Measurements from ENCODE around the gene IGHMBP2.

Gene IGHMBP2

GRCh38 chr11:68936676-68937620 lies 33.3 kb downstream of the IGHMBP2 start:
- Histone ChIP-seq H3K27me3 (ENCODE audit: control insufficient read depth, insufficient read depth, low read length) (no peaks in the 10 kb centered on the region), H3K4me3 (ENCODE audit: low read length) (no peak overlapping the region), H3K9me3 (ENCODE audit: control insufficient read depth, low read depth, low read length) (no peaks in the 10 kb centered on the region), H3K27ac (ENCODE audit: low read length) (no peak overlapping the region), H3K36me3 (ENCODE audit: control insufficient read depth, low read depth, low read length) (peaks cover 28% of the 10 kb centered on the region), H3K9ac (ENCODE audit: low read length) (no peak overlapping the region), H3K4me1 (ENCODE audit: control insufficient read depth, low read depth, low read length) (no peaks in the 10 kb centered on the region)

GRCh38 chr11:68938088-68938487 lies 34.4 kb downstream of the IGHMBP2 start:
- H3K36me3 ChIP-seq (ENCODE audit: control insufficient read depth, low read depth, low read length): peaks cover 28% of the 10 kb centered on the region

GRCh38 chr11:68938816-68939582 lies 35.3 kb downstream of the IGHMBP2 start:
- no peaks in the 10 kb centered on the region for H3K4me1 ChIP-seq (ENCODE audit: control insufficient read depth, low read depth, low read length)
- H3K4me3 ChIP-seq (ENCODE audit: low read length): no peak overlapping the region
- H3K9ac ChIP-seq (ENCODE audit: low read length): no peak overlapping the region
- H3K27me3 ChIP-seq (ENCODE audit: control insufficient read depth, insufficient read depth, low read length): no peaks in the 10 kb centered on the region
- H3K9me3 ChIP-seq (ENCODE audit: control insufficient read depth, low read depth, low read length): no peaks in the 10 kb centered on the region
- H3K36me3 ChIP-seq (ENCODE audit: control insufficient read depth, low read depth, low read length): peaks cover 28% of the 10 kb centered on the region
- no peak overlapping the region for H3K27ac ChIP-seq (ENCODE audit: low read length)

More at GRCh38 chr11:68938088-68938487, 34.4 kb downstream of the IGHMBP2 start:
- Histone ChIP-seq H3K9ac (ENCODE audit: low read length) (no peak overlapping the region), H3K4me3 (ENCODE audit: low read length) (no peak overlapping the region), H3K4me1 (ENCODE audit: control insufficient read depth, low read depth, low read length) (no peaks in the 10 kb centered on the region), H3K9me3 (ENCODE audit: control insufficient read depth, low read depth, low read length) (no peaks in the 10 kb centered on the region), H3K27me3 (ENCODE audit: control insufficient read depth, insufficient read depth, low read length) (no peaks in the 10 kb centered on the region), H3K27ac (ENCODE audit: low read length) (no peak overlapping the region)

GRCh38 chr11:68939583-68940555 lies 36.2 kb downstream of the IGHMBP2 start:
- peaks cover 28% of the 10 kb centered on the region for H3K36me3 ChIP-seq (ENCODE audit: control insufficient read depth, low read depth, low read length)
- H3K4me1 ChIP-seq (ENCODE audit: control insufficient read depth, low read depth, low read length): no peaks in the 10 kb centered on the region
- no peak overlapping the region for H3K27ac ChIP-seq (ENCODE audit: low read length)
- no peaks in the 10 kb centered on the region for H3K9me3 ChIP-seq (ENCODE audit: control insufficient read depth, low read depth, low read length)
- no peak overlapping the region for H3K9ac ChIP-seq (ENCODE audit: low read length)
- H3K4me3 ChIP-seq (ENCODE audit: low read length): no peak overlapping the region
- H3K27me3 ChIP-seq (ENCODE audit: control insufficient read depth, insufficient read depth, low read length): no peaks in the 10 kb centered on the region

GRCh38 chr11:68940651-68941323 lies 37.1 kb downstream of the IGHMBP2 start:
- Histone ChIP-seq H3K4me3 (ENCODE audit: low read length) (no peak overlapping the region), H3K27me3 (ENCODE audit: control insufficient read depth, insufficient read depth, low read length) (no peaks in the 10 kb centered on the region), H3K27ac (ENCODE audit: low read length) (no peak overlapping the region), H3K36me3 (ENCODE audit: control insufficient read depth, low read depth, low read length) (peaks cover 25% of the 10 kb centered on the region), H3K4me1 (ENCODE audit: control insufficient read depth, low read depth, low read length) (no peaks in the 10 kb centered on the region), H3K9ac (ENCODE audit: low read length) (no peak overlapping the region), H3K9me3 (ENCODE audit: control insufficient read depth, low read depth, low read length) (no peaks in the 10 kb centered on the region)

GRCh38 chr11:68941324-68942094 lies 37.8 kb downstream of the IGHMBP2 start:
- Histone ChIP-seq H3K27me3 (ENCODE audit: control insufficient read depth, insufficient read depth, low read length) (no peaks in the 10 kb centered on the region), H3K36me3 (ENCODE audit: control insufficient read depth, low read depth, low read length) (peaks cover 17% of the 10 kb centered on the region)

GRCh38 chr11:68942095-68942620 lies 38.5 kb downstream of the IGHMBP2 start:
- Histone ChIP-seq H3K4me1 (ENCODE audit: control insufficient read depth, low read depth, low read length) (no peaks in the 10 kb centered on the region), H3K4me3 (ENCODE audit: low read length) (no peak overlapping the region), H3K27me3 (ENCODE audit: control insufficient read depth, insufficient read depth, low read length) (no peaks in the 10 kb centered on the region), H3K36me3 (ENCODE audit: control insufficient read depth, low read depth, low read length) (peaks cover 11% of the 10 kb centered on the region), H3K9ac (ENCODE audit: low read length) (no peak overlapping the region), H3K27ac (ENCODE audit: low read length) (no peak overlapping the region), H3K9me3 (ENCODE audit: control insufficient read depth, low read depth, low read length) (no peaks in the 10 kb centered on the region)

More at GRCh38 chr11:68941324-68942094, 37.8 kb downstream of the IGHMBP2 start:
- no peak overlapping the region for H3K9ac ChIP-seq (ENCODE audit: low read length)
- H3K4me3 ChIP-seq (ENCODE audit: low read length): no peak overlapping the region
- no peaks in the 10 kb centered on the region for H3K4me1 ChIP-seq (ENCODE audit: control insufficient read depth, low read depth, low read length)
- H3K9me3 ChIP-seq (ENCODE audit: control insufficient read depth, low read depth, low read length): no peaks in the 10 kb centered on the region
- H3K27ac ChIP-seq (ENCODE audit: low read length): no peak overlapping the region

- Histone ChIP-seq H3K27me3 (ENCODE audit: control insufficient read depth, insufficient read depth, low read length) (no peaks in the 10 kb centered on the region), H3K36me3 (ENCODE audit: control insufficient read depth, low read depth, low read length) (peaks cover 9% of the 10 kb centered on the region), H3K9me3 (ENCODE audit: control insufficient read depth, low read depth, low read length) (no peaks in the 10 kb centered on the region), H3K27ac (ENCODE audit: low read length) (no peak overlapping the region), H3K4me3 (ENCODE audit: low read length) (no peak overlapping the region), H3K4me1 (ENCODE audit: control insufficient read depth, low read depth, low read length) (no peaks in the 10 kb centered on the region), H3K9ac (ENCODE audit: low read length) (no peak overlapping the region)
Measured at GRCh38 chr11:68942751-68943271, 39.1 kb downstream of the IGHMBP2 start.

- Histone ChIP-seq H3K9ac (ENCODE audit: low read length) (no peak overlapping the region), H3K4me1 (ENCODE audit: control insufficient read depth, low read depth, low read length) (peaks cover 8% of the 10 kb centered on the region), H3K9me3 (ENCODE audit: control insufficient read depth, low read depth, low read length) (no peaks in the 10 kb centered on the region), H3K27me3 (ENCODE audit: control insufficient read depth, insufficient read depth, low read length) (no peaks in the 10 kb centered on the region), H3K4me3 (ENCODE audit: low read length) (no peak overlapping the region), H3K36me3 (ENCODE audit: control insufficient read depth, low read depth, low read length) (no peaks in the 10 kb centered on the region), H3K27ac (ENCODE audit: low read length) (no peak overlapping the region)
Measured at GRCh38 chr11:68946416-68947090, 42.9 kb downstream of the IGHMBP2 start.

Data from iPS-18a (cell line).